NT2/D1 (cell line): ENCODE measurements around the gene GEMIN7.
A peak's percentile ranks its signal among the peaks of the same experiment; 100 is the strongest.
"Not testable (repeated sequence)": the region's sequence is repeated elsewhere in the genome, so short reads cannot be mapped to it uniquely, and the experiment has no call there.

Experiments
- DNase-seq: peaks from one replicate; pipeline ENCODE4 v3.0.0-alpha.2; 2011; ENCODE audit warnings: low read depth, low spot score
- H3K27me3 ChIP-seq: 2 replicates; pipeline ENCODE4 v1.6.0; 2011; ENCODE audit warnings: mild to moderate bottlenecking; ENCODE audit not compliant: insufficient read length, insufficient read depth
- H3K36me3 ChIP-seq: 2 replicates; pipeline ENCODE4 v1.6.1; 2011; ENCODE audit warnings: mild to moderate bottlenecking, low read length, mixed read lengths; ENCODE audit not compliant: insufficient read depth, insufficient read length
- H3K4me1 ChIP-seq: 2 replicates; pipeline ENCODE4 v1.5.1; 2011; ENCODE audit not compliant: insufficient read depth, insufficient read length
- H3K4me3 ChIP-seq: 2 replicates; pipeline ENCODE4 v1.5.1; 2011; ENCODE audit warnings: low read depth; ENCODE audit not compliant: insufficient read length
- H3K9ac ChIP-seq: 2 replicates; pipeline ENCODE4 v1.6.0; 2011; ENCODE audit warnings: low read depth; ENCODE audit not compliant: insufficient read length
- H3K9me3 ChIP-seq: 2 replicates; pipeline ENCODE4 v1.5.1; 2011; ENCODE audit warnings: mild to moderate bottlenecking, low read length; ENCODE audit not compliant: insufficient read depth
- SUZ12 ChIP-seq: IDR thresholded peaks from 2 replicates; pipeline ENCODE4 v1.6.1; 2011; ENCODE audit not compliant: insufficient read length, insufficient read depth; ENCODE audit errors: extremely low read depth
- YY1 ChIP-seq: IDR thresholded peaks from 2 replicates; pipeline ENCODE4 v1.6.1; 2011; ENCODE audit not compliant: insufficient read length, insufficient read depth
- ZNF274 ChIP-seq: IDR thresholded peaks from 2 replicates; pipeline ENCODE4 v1.6.1; 2011; ENCODE audit warnings: mild to moderate bottlenecking, low read depth, low read length

GEMIN7 gene

GRCh38 chr19:45114116-45114515 is 35.1 kb downstream of the GEMIN7 start:
- Histone ChIP-seq H3K9ac (no peak overlapping the region), H3K36me3 (peaks cover 9% of the 10 kb centered on the region), H3K27me3 (no peaks in the 10 kb centered on the region), H3K4me3 (no peak overlapping the region), H3K9me3 (no peaks in the 10 kb centered on the region), H3K4me1 (peaks cover 26% of the 10 kb centered on the region)
- DNase-seq = no peak
- TF ChIP-seq SUZ12 (no peak), ZNF274 (no peak), YY1 (no peak)

GRCh38 chr19:45115809-45116615 is 37.0 kb downstream of the GEMIN7 start:
- no peak for DNase-seq
- H3K36me3 ChIP-seq = peaks cover 13% of the 10 kb centered on the region
- H3K9me3 ChIP-seq = no peaks in the 10 kb centered on the region
- TF ChIP-seq SUZ12 = no peak
- TF ChIP-seq YY1 = no peak
- no peak for TF ChIP-seq ZNF274
- H3K9ac ChIP-seq = peak overlapping the region; percentile 21
- no peaks in the 10 kb centered on the region for H3K27me3 ChIP-seq
- H3K4me1 ChIP-seq = peaks cover 26% of the 10 kb centered on the region
- no peak overlapping the region for H3K4me3 ChIP-seq

- no peak for DNase-seq
- no peak overlapping the region for H3K9ac ChIP-seq
These were observed 38.1 kb downstream of the GEMIN7 start for GRCh38 chr19:45117167-45117594.

GRCh38 chr19:45117671-45118070 is 38.6 kb downstream of the GEMIN7 start:
- H3K9me3 ChIP-seq = no peaks in the 10 kb centered on the region
- no peak overlapping the region for H3K4me3 ChIP-seq
- no peak for DNase-seq
- TF ChIP-seq SUZ12 (no peak), ZNF274 (no peak), YY1 (no peak)
- peaks cover 12% of the 10 kb centered on the region for H3K36me3 ChIP-seq
- H3K27me3 ChIP-seq = no peaks in the 10 kb centered on the region
- H3K9ac ChIP-seq = no peak overlapping the region
- peaks cover 23% of the 10 kb centered on the region for H3K4me1 ChIP-seq

More at GRCh38 chr19:45117167-45117594, 38.1 kb downstream of the GEMIN7 start:
- H3K4me1 ChIP-seq = peaks cover 26% of the 10 kb centered on the region
- H3K36me3 ChIP-seq = peaks cover 13% of the 10 kb centered on the region
- no peaks in the 10 kb centered on the region for H3K27me3 ChIP-seq
- no peak overlapping the region for H3K4me3 ChIP-seq
- no peak for TF ChIP-seq ZNF274
- no peak for TF ChIP-seq YY1
- no peak for TF ChIP-seq SUZ12
- no peaks in the 10 kb centered on the region for H3K9me3 ChIP-seq

- Histone ChIP-seq H3K36me3 (peaks cover 10% of the 10 kb centered on the region), H3K27me3 (no peaks in the 10 kb centered on the region), H3K9me3 (no peaks in the 10 kb centered on the region), H3K4me3 (no peak overlapping the region), H3K9ac (no peak overlapping the region), H3K4me1 (peaks cover 20% of the 10 kb centered on the region)
- no peak for DNase-seq
- TF ChIP-seq SUZ12 (no peak), ZNF274 (no peak), YY1 (no peak)
These were observed 39.0 kb downstream of the GEMIN7 start for GRCh38 chr19:45118106-45118505.

GRCh38 chr19:45118591-45119355 is 39.7 kb downstream of the GEMIN7 start:
- DNase-seq, H3K4me3 ChIP-seq, H3K9ac ChIP-seq, H3K9me3 ChIP-seq, H3K27me3 ChIP-seq: not testable (repeated sequence)
- Histone ChIP-seq H3K4me1 (peaks cover 17% of the 10 kb centered on the region), H3K36me3 (peaks cover 16% of the 10 kb centered on the region)

- Histone ChIP-seq H3K4me3 (no peak overlapping the region), H3K27me3 (no peaks in the 10 kb centered on the region), H3K36me3 (peaks cover 12% of the 10 kb centered on the region), H3K9ac (no peak overlapping the region), H3K9me3 (no peaks in the 10 kb centered on the region), H3K4me1 (peaks cover 17% of the 10 kb centered on the region)
- no peak for DNase-seq
- TF ChIP-seq SUZ12 (no peak), YY1 (no peak), ZNF274 (no peak)
These were observed 40.5 kb downstream of the GEMIN7 start for GRCh38 chr19:45119582-45119981.
